Sigmoid colon (tissue), 4 donors: ENCODE measurements around the gene HECTD4.

Experiments
- EP300 ChIP-seq, 4 donors: sonication (generic); formaldehyde crosslinking; IDR thresholded peaks; one replicate each; pipeline ENCODE4 v1.6.1; 2017; ENCODE audit warnings: antibody characterized with exemption in 4 of 4
- POLR2A ChIP-seq, 2 donors: fragments of 450-650 bp; IDR thresholded peaks; one replicate each; pipeline ENCODE4 v1.6.1; 2016; ENCODE audit warnings: antibody characterized with exemption in 2 of 2, mild to moderate bottlenecking in 2 of 2, moderate library complexity in 2 of 2
- POLR2AphosphoS5 ChIP-seq, 4 donors: sonication (generic); formaldehyde crosslinking; IDR thresholded peaks; one replicate each; pipeline ENCODE4 v1.6.1; 2017; ENCODE audit warnings: antibody characterized with exemption in 4 of 4
- TF ChIP-seq, protein P1 (sequence below), 4 experiments: fragments of 450-650 bp in 3 of 4; fragments of 200-600 bp in 1 of 4; IDR thresholded peaks; one replicate each; pipeline ENCODE4 v1.5.1; 2016 to 2019; ENCODE audit warnings: antibody characterized with exemption in 4 of 4, mild to moderate bottlenecking in 3 of 4, moderate library complexity in 2 of 4

DNA sequence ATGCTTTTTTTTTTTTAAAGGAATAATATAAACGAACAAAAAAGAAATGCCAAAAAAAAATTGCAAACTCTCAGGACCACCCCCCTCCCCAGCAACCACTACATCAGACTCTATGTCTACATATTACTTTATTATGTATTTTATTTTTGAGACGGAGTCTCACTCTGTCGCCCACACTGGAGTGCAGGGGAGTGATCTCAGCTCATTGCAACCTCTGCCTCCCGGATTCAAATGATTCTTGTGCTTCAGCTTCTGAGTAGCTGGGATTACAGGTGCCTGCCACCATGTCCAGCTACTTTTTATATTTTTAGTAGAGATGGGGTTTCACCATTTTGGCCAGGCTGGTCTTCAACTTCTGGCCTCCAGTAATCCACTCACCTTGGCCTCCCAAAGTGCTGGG is 22.9 kb downstream of the HECTD4 start:
- TF ChIP-seq EP300 (IDR thresholded peaks at IDR 0.05): no peak
- no peak for TF ChIP-seq POLR2A (IDR thresholded peaks at IDR 0.05)
- TF ChIP-seq, protein P1, sequence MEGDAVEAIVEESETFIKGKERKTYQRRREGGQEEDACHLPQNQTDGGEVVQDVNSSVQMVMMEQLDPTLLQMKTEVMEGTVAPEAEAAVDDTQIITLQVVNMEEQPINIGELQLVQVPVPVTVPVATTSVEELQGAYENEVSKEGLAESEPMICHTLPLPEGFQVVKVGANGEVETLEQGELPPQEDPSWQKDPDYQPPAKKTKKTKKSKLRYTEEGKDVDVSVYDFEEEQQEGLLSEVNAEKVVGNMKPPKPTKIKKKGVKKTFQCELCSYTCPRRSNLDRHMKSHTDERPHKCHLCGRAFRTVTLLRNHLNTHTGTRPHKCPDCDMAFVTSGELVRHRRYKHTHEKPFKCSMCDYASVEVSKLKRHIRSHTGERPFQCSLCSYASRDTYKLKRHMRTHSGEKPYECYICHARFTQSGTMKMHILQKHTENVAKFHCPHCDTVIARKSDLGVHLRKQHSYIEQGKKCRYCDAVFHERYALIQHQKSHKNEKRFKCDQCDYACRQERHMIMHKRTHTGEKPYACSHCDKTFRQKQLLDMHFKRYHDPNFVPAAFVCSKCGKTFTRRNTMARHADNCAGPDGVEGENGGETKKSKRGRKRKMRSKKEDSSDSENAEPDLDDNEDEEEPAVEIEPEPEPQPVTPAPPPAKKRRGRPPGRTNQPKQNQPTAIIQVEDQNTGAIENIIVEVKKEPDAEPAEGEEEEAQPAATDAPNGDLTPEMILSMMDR (IDR thresholded peaks at IDR 0.05): no peak
- TF ChIP-seq POLR2AphosphoS5 (IDR thresholded peaks at IDR 0.05): no peak
